Putamen (tissue), 1 donor: ENCODE data around the gene EML4.

ENCODE experiments used
- DNase-seq: peaks from one replicate; pipeline ENCODE4 v3.0.0-alpha.2; 2016; ENCODE audit warnings: low spot score

EML4 gene

GRCh38 chr2:42194428-42194827 lies 25.3 kb downstream of the EML4 start:
- no peak for DNase-seq

DNA sequence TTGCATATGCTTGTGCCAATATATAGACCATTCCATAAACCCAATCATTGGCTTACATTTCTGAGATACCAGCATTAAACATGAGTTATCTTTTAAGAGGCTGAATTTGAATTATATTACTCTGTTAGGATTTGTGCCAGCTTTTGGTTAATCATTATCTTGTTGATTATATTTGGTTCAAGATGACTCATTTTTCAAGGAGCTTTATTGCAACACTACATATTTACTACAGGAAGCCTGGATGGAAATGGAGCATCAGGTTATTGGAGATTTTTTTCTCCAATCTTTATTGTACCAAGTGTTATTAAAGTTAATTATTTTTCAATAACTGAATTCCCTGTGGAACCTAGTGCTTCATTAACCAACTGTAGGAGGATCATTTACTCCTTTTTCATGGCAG lies 26.4 kb downstream of the EML4 start:
- no peak for DNase-seq

- no peak for DNase-seq
Measured at GRCh38 chr2:42196070-42196402, 26.9 kb downstream of the EML4 start.

GRCh38 chr2:42196403-42197267 lies 27.5 kb downstream of the EML4 start:
- peak; percentile 27 for DNase-seq

GRCh38 chr2:42197792-42198191 lies 28.6 kb downstream of the EML4 start:
- no peak for DNase-seq

- DNase-seq = no peak
Measured at GRCh38 chr2:42198466-42198865, 29.3 kb downstream of the EML4 start.

- DNase-seq = no peak
Measured at GRCh38 chr2:42199002-42199401, 29.8 kb downstream of the EML4 start.

- DNase-seq = no peak
Measured at GRCh38 chr2:42199626-42200025, 30.5 kb downstream of the EML4 start.

DNA sequence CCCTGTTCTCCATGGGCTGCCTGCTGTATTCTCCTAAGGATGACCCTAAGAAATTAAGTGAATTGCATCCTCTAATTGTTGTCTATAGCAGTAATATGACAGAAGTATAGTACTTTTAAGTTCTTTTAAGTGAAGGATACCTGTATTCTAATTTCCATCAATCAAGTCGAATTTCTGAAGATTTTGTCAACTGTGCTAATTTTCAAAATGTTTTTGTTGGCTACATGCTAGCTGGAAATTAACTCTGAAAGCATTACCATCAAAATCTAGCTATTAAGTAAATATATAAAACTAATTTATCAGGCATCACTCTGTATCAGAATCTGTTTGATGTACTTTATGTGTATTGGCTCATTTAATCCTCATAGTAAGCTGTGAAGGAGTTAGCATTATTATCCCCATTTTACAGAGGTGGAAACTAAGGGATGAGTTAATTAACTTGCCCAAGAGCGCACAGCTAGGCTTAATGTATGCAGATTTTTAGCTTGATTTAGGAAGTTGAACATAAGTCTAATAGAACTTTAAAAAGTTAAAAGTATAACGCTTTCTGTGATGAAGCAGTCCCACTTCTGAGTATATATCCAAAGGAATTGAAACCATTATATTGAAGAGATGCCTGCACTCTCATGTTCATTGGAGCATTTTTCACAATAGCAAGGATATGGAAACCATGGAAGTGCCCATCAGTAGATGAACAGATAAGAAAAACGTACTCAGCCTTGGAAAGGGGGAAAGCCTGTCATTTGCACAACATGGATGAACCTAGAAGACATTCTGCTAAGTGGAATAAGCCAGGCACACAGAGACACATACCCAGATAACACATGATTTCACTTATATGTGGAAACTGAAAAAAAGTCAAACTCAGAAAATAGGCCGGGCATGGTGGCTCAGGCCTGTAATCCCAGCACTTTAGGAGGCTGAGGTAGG lies 32.0 kb downstream of the EML4 start:
- DNase-seq = no peak

GRCh38 chr2:42202634-42203008 lies 33.5 kb downstream of the EML4 start:
- DNase-seq = no peak

GRCh38 chr2:42203792-42204191 lies 34.6 kb downstream of the EML4 start:
- DNase-seq = no peak

- no peak for DNase-seq
Measured at GRCh38 chr2:42205337-42205736, 36.2 kb downstream of the EML4 start.

DNA sequence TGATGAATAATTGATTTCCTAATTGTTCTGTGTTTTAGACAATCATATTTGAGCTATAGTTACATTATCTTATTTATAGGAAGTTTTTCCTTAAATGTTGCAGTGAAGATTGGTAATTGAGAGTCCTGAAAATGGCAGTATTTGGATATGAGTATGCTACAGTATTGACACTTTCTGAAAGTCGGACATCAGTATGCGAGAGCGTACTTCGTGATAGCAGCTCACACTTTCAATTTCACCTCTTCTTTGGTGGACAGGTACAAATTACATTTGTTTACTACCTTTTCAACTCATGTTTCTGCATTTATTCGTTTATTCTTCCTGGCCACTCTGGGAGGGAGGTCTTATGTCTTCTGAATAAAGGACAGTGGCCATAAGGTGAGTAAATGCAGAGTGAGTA lies 38.7 kb downstream of the EML4 start:
- DNase-seq = no peak

- no peak for DNase-seq
Measured at GRCh38 chr2:42210203-42210602, 41.0 kb downstream of the EML4 start.

DNA sequence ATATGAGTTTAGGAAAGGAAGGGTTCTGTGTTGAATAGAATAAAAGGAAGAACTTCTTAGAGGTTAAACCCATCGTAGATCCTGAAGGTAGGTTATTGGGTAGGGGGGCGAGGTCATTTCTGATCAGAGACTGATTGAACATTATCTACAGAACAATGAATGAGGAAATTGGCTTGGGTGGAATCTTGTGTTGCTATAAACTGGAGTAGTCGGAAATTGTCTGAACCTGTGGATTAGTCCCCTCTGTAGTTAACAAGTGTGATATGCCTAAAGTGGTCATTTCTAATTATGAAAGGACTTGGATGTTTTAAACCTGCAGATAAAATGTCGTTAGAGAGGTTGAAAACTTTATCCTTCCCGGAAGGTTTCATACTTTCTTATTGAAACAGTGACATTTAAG lies 42.1 kb downstream of the EML4 start:
- DNase-seq = no peak

DNA sequence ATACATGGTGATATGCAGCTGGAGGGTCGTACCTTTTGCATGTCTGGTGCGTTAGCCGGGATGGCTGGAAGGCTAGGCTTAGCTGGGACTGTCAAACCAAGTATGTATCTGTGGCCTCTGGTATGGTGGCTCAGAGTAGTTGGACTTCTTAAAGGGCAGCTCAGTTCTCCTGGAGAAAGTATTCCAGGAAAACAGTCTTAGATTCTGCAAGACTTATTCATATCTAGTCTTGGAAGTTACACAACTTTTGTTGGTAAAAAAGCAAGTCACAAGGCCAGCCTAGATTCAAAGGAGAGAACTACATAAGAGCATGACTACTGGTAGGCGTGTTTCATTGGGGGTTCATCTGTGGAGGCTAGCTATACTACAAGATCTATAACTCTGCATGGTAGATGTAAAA lies 45.5 kb downstream of the EML4 start:
- no peak for DNase-seq

GRCh38 chr2:42216694-42217093 lies 47.5 kb downstream of the EML4 start:
- no peak for DNase-seq

DNA sequence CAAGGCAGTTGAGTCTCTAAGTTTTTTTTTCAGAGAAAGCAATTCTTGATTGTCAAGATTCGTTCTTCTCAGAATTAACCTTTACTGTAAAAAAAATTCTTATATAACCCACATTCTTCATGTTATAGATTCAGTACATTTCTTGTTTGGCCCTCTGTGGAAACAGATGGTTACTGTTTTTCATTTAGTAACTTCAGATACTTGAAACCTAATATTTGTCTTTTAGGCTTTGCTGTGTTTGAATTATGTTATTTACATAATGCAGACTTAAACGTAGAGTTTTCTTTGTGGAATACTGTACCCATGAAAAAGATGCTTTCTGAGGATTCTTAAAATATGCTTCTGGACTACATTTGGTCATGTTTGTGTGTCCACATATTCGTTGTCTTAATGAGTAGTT lies 48.2 kb downstream of the EML4 start:
- DNase-seq = no peak

GRCh38 chr2:42217914-42218313 lies 48.8 kb downstream of the EML4 start:
- DNase-seq = peak; percentile 72

DNA sequence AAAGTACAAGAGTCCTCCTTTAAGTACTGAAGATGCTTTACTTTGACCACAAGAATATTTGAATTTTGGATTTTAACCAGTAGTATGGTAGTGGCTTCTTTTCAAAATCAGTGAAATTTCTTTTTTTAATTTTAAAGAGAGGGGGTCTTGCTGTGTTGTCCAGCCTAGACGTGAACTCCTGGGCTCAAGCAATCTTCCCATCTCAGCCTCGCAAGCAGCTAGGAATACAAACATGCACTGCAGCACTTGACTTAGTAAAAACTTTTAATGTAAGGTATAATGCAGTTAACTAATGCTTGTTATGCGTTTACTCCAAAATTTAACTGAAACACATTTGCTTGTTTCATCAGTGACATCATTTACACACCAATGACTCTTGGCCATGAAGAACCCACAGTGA lies 49.6 kb downstream of the EML4 start:
- DNase-seq = no peak

DNA sequence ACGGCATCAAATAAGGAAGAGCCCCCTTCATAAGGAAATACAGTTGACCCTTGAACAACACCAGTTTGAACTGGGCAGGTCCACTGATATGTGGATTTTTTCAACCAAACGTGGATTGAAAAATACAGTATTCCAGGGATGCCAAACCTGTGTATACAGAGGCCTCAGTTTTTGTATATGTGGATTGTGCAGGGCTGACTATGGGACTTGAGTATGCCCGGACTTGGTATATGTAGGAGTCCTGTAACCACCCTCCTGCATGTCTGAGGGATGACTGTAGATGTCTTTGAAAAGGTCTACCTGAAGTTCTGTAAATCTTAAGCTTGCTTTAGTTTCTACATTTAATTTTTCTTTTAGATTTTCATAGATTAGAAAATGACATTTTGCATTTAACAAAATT lies 50.0 kb downstream of the EML4 start:
- no peak for DNase-seq

DNA sequence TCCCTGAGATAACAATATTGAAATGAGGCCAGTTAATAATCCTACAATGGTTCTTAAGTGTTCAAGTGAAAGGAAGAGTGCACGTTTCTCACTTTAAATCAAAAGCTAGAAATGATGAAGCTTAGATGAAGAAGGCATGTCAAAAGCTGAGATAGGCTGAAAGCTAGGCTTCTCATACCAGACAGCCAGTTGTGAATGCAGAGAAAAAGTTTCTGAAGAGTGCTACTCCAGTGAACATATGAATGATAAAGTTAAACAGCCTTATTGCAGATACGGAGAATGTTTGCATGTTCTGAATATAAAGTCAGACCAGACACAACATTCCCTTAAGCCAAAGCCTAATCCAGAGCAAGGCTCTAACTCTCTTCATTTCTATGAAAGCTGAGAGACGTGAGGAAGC lies 51.4 kb downstream of the EML4 start:
- DNase-seq = no peak
